HG02642 (cell line): ENCODE measurements around the gene KLC3.

Experiments
- ATAC-seq: cut with Tn5 transposase; IDR thresholded peaks from one replicate; pipeline ENCODE4 v1.9.1; 2021; ENCODE audit warnings: mild to moderate bottlenecking; ENCODE audit not compliant: unreplicated experiment, poor library complexity

Gene KLC3

DNA sequence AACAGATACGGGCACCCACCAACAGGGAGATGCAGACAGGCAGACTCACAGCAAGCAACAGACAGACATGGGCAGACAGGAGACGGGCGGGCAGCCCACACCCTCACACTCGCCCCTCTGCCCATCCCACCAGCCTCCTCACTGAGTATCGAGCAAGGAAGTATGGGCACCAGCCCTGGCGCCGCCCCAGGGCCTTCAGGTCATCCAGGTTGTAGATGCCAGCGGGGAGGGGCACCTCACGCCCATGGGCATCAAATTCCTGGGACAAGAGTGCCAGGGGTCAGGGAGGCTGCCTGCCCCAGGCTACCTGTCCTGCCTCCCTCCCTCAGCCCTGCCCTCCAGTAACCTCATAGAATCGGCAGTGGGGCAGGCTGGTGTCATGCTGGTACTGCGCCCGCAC lies 24.1 kb downstream of the KLC3 start:
- no peak for ATAC-seq

DNA sequence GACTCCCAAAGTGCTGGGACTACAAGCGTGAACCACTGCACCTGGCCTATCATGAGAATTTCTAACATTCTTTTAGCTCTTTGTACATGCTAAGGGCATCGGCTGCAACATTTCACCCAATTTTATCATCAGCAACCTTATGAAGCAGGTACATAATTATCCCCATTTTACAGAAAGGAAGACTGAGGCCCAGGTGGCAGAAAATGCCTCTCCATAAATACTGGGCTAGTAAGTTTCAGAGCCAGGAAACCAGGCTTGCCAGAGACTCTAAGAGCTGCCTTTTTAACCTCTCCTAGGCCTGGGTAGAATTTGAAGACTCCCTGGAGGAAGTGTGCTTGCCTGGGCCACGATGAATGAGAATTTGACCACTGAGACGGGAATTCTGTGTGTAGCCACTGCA lies 27.6 kb downstream of the KLC3 start:
- ATAC-seq, result no peak

DNA sequence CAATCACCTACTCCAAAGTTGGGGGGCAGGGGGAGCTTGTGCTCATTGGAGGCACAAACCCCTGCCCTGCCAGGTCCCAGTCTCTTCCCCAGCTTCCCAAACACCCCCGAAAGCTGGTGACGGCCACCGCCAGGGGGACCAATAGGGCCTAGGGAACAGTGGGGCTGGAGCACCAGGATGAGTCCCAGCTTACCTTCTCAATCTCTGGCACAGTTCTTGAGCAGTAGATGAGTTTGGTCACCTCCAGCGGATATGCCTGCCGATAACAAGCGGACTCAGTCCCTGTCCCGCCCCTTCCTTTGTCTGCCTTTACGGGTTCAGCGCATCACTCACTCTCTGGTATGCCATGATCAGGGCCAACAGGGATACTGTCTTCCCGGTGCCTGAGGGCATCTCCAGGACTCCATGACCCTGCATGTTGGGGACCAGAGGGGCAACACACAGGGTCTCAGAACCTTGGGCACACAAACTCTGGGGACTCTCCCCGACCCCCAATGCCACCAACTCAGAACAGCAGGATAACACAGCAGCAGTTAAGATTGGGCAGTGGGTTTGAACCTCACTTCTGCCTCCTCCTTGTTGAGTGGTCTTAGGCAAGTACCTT lies 28.3 kb downstream of the KLC3 start:
- ATAC-seq, result no peak

DNA sequence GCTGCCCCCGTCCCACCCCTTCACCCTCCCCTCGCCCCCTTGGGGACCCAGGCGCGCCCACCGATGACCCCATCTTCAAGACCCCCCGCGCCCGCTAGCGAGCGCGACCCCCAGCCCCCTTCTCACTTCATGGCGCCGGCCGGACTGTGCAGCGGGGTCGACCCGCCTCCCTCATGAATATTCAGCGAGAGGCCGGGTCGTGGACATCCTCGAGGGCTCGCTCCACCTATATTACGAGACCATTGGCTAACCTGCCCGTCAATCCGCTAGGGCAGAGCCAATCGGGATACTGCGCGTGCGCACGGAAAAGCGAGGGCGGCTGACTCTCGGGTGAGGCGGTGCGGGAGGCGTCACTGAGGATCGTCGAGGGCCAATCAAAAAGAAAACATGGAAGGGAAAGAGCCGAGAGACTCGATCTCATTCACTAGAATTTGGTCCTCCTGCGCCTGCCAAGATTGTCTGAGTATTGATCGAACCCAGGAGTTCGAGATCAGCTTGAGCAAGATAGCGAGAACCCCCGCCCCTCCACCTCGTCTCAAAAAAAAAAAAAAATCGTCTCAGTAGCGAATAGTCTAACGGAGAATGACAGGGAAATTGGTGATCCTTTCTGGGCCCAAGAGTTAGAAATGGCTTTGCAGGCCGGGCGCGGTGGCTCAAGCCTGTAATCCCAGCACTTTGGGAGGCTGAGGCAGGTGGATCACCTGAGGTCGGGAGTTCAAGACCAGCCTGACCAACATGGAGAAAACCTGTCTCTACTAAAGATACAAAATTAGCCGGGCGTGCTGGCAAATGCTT lies 30.1 kb downstream of the KLC3 start, which contains the start of gene ERCC2:
Gene ERCC2, minus strand, starts transcription at position 164 of the 795 bp plus-strand sequence. Its CDS starts 33 bp downstream, at position 131.
- ATAC-seq, result peak; percentile 97

DNA sequence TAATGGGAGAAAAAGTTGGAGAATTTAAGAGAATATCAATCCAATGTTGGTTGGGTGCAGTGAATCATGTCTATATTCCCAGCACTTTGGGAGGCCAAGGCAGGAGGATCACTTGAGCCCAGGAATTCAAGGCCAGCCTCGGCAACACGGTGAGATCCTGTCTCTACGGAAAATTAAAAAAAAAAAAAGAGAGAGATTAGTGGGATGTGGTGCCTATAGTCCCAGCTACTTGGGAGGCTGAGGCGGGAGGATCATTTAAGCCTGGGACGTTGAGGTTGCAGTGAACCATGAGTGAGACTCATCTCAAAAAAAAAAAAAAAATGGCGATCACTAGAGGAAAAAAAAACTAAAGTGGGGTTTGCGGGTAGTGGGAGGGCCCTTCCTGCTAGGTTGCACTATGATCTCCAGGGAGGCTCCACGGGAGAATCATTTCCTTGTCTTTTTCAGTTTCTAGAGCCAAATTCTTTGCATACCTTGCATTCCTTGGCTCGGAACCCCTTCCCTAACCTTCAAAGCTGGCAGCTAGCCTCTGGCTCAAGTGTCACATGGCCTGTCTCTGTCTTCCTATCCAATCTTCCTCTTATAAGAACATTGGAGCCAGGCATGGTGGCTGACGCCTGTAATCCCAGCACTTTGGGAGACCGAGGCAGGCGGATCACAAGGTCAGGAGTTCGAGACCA lies 35.6 kb downstream of the KLC3 start:
- no peak for ATAC-seq

DNA sequence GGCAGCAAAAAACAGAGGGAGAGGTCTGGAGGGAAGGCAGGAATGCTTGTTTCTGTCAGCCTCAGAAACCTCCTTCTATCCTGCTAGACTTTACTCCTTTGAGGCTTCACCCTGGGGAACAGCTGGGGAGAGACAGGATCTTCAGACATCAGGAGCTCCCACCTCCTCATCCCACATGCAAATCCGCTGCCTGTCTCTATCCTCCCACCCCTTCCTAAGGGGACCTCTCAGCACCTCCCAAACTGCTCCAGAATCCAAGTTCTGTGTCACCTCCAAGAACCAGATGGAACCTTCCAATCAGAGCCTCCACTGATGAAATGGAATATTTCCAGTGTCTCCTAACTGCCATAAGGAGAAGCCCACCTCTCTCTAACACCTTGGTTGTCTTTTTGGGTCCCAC lies 39.6 kb downstream of the KLC3 start:
- no peak for ATAC-seq

DNA sequence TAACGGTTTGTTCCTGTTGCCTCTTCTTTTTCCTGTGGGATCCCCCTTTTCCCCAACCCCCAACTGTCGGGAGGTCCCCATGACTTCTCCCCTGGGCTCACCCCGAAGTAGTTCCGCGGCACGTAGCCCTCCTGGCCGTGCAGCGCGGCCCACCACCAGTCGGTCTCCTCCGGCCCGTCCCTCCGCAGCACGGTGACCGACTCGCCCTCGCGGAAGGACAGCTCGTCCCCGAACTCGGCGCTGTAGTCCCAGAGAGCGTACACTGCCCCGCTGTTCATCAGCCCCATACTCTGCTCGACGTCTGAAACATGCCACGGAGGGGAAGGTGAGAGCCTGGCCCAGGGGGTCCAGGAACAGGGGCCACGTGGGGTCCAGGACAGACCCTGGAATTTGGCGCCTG lies 41.9 kb downstream of the KLC3 start:
- no peak for ATAC-seq

DNA sequence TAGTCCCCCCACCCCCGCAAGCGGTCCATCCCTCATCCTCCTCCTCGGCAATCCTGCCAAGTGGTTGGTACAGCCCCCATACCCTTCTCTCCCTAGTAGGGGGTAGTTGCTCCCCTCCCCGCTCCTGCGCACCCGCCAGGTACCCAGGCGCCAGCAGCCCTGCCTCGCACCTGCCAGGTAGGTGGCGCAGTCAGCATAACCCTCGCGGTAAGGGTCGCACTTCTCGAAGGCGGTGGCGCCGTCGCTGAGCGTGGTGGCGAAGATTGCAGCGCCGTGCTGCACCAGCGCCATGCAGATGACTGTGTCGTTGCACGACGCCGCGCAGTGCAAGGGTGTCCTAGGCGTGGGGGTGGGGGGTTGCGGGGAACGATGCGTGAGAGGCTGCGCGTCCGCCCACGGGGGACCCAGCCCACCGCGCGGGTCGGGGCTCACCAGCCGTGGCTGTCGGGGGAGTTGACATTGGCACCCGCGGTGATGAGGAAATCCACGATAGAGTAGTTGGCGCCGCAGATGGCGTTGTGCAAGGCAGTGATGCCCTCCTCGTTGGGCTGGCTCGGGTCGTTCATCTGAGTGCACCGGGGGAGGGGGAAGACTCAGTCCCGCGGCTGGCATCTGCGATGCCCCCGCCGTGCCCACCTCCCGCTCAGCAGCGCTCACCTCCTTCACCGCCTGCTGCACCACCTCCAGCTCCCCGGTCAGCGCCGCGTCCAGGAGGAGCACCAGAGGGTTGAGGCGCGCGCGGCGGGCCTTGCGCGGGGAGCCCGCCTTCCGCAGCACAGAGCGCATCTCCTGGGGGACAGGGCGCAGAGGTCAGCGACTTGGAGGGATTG lies 45.1 kb downstream of the KLC3 start:
- no peak for ATAC-seq

DNA sequence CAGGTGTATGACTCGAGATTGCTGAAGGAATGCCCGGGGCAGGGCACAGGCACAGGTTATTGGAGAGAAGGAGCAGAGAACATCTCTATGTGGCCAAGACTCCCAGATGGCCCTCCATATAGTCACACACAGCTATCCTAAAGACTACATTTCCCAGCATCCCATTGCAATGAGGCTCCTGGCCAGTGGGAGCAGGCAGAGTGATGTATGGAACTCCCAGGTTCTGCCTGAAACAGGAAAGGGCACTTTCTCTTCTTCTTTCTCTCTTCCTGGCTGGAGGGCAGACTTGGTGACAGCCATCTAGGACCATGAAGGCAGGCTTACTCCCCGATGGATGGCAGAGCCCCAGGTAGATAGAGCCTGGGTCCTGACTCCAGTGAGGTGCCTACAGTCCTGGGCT lies 50.8 kb downstream of the KLC3 start:
- no peak for ATAC-seq

DNA sequence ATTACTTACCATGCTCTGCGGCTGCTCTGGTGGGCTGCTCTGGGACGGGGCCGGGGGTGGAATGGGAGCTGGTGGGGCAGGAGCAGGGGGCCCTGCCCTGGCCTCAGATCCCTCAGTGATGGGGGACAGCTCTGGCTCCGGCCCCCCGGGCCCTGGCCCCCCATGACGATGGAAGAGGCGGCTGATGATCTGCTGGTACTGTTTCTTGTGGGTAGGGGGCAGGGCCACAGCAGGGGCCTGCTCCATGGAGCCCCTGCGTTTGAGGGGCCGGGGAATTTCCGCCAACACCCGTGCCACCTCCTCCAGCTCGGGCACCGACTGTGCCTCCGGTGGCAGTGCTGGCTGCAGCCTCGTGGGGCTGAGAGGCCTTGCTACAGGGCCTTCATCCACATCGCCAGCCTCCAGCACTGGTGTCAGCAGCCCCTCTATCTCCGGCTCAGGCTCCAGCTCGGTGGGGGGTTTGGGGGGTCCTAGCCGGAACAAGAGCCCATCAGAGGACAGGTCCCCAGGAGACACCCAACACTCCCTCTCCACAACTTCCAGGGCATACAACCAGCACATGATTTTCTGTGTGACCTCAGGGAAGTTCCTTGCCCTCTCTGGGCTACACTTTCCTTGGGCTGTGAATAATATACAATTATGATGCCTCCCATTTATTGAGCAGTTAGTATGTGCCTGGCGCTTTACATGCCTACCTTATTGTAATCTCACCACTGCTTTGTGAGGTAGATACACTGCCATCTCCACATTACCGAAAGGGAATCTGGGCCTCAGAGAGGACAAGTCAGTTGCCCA lies 51.5 kb downstream of the KLC3 start:
- no peak for ATAC-seq

DNA sequence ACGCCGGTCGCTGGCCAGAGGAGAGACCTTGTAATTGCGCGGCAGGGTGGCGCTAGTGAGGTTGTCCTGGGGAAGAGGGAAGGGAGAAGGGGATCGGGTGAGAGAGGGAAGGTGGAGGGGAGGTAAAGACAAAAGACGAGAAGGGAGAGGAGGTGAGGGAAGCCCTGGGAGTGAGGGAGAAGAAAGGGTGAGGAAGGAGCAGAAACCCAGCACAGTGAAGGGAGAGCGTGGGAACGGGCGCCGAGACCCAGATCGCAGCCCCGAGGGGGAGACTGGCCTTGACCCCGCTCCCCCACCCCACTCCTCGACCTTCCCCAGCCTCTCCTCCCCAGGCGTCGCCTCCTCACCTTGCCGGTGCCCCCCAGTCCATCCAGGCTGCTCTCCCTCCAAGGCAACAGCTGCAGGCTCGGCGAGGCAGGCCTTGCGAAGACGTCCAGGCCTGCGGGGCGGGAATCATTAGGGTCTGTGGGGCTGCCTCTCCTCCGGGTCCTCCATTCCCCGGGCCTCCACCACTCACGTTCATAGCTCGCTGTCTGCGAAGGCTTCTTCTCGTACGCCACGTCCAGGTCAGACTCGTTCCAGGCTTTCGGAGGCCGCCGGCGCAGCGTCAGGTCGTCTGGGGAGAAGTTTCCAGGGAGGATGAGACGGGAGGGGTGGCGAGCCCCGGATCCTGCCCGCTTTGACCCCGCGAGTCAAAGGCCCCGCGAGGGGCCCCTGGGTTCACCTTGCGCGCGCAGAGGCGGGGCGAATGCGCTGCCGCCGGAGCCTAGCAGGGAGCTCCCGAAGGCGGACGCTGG lies 55.5 kb downstream of the KLC3 start:
- no peak for ATAC-seq

DNA sequence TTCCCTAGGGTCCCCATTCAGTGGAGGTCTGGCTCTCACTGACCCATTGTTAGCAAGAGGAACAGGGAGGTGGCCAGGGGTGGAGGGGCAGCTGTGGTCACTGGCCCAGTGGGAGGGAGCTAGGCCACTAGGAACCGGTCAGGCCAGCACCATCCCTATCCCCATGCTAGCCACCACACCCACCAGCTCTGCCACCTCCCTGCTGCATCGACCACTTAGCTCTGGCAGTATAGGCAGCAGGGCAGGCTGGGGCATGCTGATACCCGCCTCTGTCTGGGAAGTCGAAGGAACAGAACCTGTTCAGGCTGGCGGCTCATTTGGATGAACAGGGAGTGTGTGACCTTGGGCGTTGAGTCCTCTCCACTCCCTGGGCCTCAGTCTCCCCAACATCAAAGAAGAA lies 59.6 kb downstream of the KLC3 start:
- no peak for ATAC-seq
